Measurements from ENCODE around the gene TMEM87B. TPM values are rescaled to one million over a fixed set of nuclear protein-coding genes. Genes with fewer than 3 reads are reported as not detected.

TMEM87B gene
- total RNA-seq, 1 donor from 2014 or later, result 5.7 TPM

- H3K9me3 ChIP-seq (replicated peaks), result peaks cover 12% of the 10 kb centered on the region
These were observed 19.4 kb downstream of the TMEM87B start for GRCh38 chr2:112074506-112074905.

GRCh38 chr2:112075490-112076260 is 20.6 kb downstream of the TMEM87B start:
- peak overlapping the region; percentile 72 for H3K27ac ChIP-seq (replicated peaks)
- H3K36me3 ChIP-seq, result peaks cover 39% of the 10 kb centered on the region
- TF ChIP-seq CTCF (IDR thresholded peaks at IDR 0.05; ENCODE audit: borderline replicate concordance), result no peak
- H3K27me3 ChIP-seq (ENCODE audit: low read depth), result no peaks in the 10 kb centered on the region
- peaks cover 8% of the 10 kb centered on the region for H3K9me3 ChIP-seq (replicated peaks)
- peaks cover 13% of the 10 kb centered on the region for H3K4me1 ChIP-seq
- no peak overlapping the region for H3K4me3 ChIP-seq
- intact Hi-C loops (cut with micrococcal nuclease), result no loop called here
- no peak for DNase-seq

More at GRCh38 chr2:112074506-112074905, 19.4 kb downstream of the TMEM87B start:
- Histone ChIP-seq H3K4me3 (no peak overlapping the region), H3K36me3 (peaks cover 51% of the 10 kb centered on the region), H3K27me3 (ENCODE audit: low read depth) (no peaks in the 10 kb centered on the region), H3K4me1 (peaks cover 13% of the 10 kb centered on the region), H3K27ac (replicated peaks) (no peak overlapping the region)
- intact Hi-C loops (cut with micrococcal nuclease), result no loop called here
- TF ChIP-seq CTCF (IDR thresholded peaks at IDR 0.05; ENCODE audit: borderline replicate concordance), result no peak
- no peak for DNase-seq

- no peak for TF ChIP-seq CTCF (IDR thresholded peaks at IDR 0.05; ENCODE audit: borderline replicate concordance)
- no peaks in the 10 kb centered on the region for H3K27me3 ChIP-seq (ENCODE audit: low read depth)
- H3K9me3 ChIP-seq (replicated peaks), result peaks cover 8% of the 10 kb centered on the region
- DNase-seq, result no peak
- peaks cover 46% of the 10 kb centered on the region for H3K36me3 ChIP-seq
- no peak overlapping the region for H3K4me3 ChIP-seq
- intact Hi-C loops (cut with micrococcal nuclease), result no loop called here
- no peak overlapping the region for H3K27ac ChIP-seq (replicated peaks)
- H3K4me1 ChIP-seq, result peaks cover 13% of the 10 kb centered on the region
These were observed 22.7 kb downstream of the TMEM87B start for GRCh38 chr2:112077814-112078213.

- no peak for DNase-seq
- intact Hi-C loops (cut with micrococcal nuclease), result no loop called here
- no peak for TF ChIP-seq CTCF (IDR thresholded peaks at IDR 0.05; ENCODE audit: borderline replicate concordance)
- H3K4me3 ChIP-seq, result no peak overlapping the region
- H3K36me3 ChIP-seq, result peaks cover 60% of the 10 kb centered on the region
- no peak overlapping the region for H3K27ac ChIP-seq (replicated peaks)
- H3K27me3 ChIP-seq (ENCODE audit: low read depth), result no peaks in the 10 kb centered on the region
- peaks cover 2% of the 10 kb centered on the region for H3K4me1 ChIP-seq
- no peaks in the 10 kb centered on the region for H3K9me3 ChIP-seq (replicated peaks)
These were observed 26.2 kb downstream of the TMEM87B start for GRCh38 chr2:112081262-112081661.

GRCh38 chr2:112084689-112085374 is 29.8 kb downstream of the TMEM87B start:
- Histone ChIP-seq H3K4me1 (no peaks in the 10 kb centered on the region), H3K36me3 (peaks cover 84% of the 10 kb centered on the region), H3K9me3 (replicated peaks) (no peaks in the 10 kb centered on the region), H3K4me3 (no peak overlapping the region), H3K27ac (replicated peaks) (no peak overlapping the region), H3K27me3 (ENCODE audit: low read depth) (no peaks in the 10 kb centered on the region)
- TF ChIP-seq CTCF (IDR thresholded peaks at IDR 0.05; ENCODE audit: borderline replicate concordance), result no peak
- no peak for DNase-seq
- intact Hi-C loops (cut with micrococcal nuclease), result no loop called here
